GM23248 (cell line): Measurements from ENCODE around the gene SRPK2.

Source experiments
- EZH2 ChIP-seq: fragments of 200-600 bp; sonication (generic); IDR thresholded peaks from 2 replicates; pipeline ENCODE4 v1.6.1; 2018; ENCODE audit warnings: antibody characterized with exemption, mild to moderate bottlenecking; ENCODE audit not compliant: insufficient read depth, poor library complexity, severe bottlenecking
- EZH2phosphoT487 ChIP-seq: fragments of 200-600 bp; sonication (generic); IDR thresholded peaks from 2 replicates; pipeline ENCODE4 v1.6.1; 2018; ENCODE audit warnings: antibody characterized with exemption, moderate library complexity, mild to moderate bottlenecking, low read depth; ENCODE audit not compliant: insufficient read depth

DNA sequence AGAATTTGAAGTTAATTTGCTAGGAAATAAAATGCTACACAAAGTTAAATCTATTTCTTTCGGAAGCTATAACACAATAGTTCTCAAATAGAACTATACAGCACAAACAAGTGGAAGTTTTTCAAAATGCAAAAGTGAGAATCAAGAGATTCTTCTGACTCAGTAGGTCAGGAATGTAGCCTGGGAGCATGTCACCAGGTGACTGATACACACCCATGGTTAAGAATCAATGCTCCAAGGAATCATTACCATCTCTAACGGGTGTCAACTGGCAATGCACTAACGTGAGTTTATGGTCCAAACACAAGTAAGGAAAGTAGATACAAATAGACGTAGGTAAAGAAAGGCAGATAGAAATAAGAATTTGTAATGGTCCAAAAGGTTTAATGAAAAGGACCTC, 170.5 kb downstream of the SRPK2 start:
- TF ChIP-seq EZH2 (no peak), EZH2phosphoT487 (no peak)
